ENCODE measurements around the gene SELENON. TPM values are rescaled to one million over a fixed set of nuclear protein-coding genes. Genes with fewer than 3 reads are reported as not detected.

The SELENON gene
- total and polyA plus RNA-seq, 2 experiments from 2014 or later, result 9.0 to 49.7 TPM

- Histone ChIP-seq H2AFZ (no peak overlapping the region), H4K20me1 (ENCODE audit: insufficient read depth) (no peaks in the 10 kb centered on the region), H3K4me3 (no peak overlapping the region), H3K9ac (no peak overlapping the region), H3K27ac (no peak overlapping the region), H3K27me3 (replicated peaks; ENCODE audit: insufficient read depth) (no peaks in the 10 kb centered on the region), H3K9me3 (ENCODE audit: low read depth) (no peaks in the 10 kb centered on the region), H3K79me2 (ENCODE audit: insufficient read depth) (peaks cover 8% of the 10 kb centered on the region; the same call in 1 of the 2 replicates), H3K4me1 (ENCODE audit: insufficient read depth) (no peaks in the 10 kb centered on the region), H3K36me3 (ENCODE audit: low read depth) (no peaks in the 10 kb centered on the region; the same call in 1 of the 2 replicates), H3F3A (ENCODE audit: insufficient read depth) (peaks cover 8% of the 10 kb centered on the region), H3K4me2 (ENCODE audit: unreplicated experiment) (no peak overlapping the region), H3K9me2 (ENCODE audit: insufficient read depth) (no peaks in the 10 kb centered on the region)
- in situ Hi-C loops (cut with MboI), result no loop called here
- no peak for TF ChIP-seq EZH2phosphoT487 (IDR thresholded peaks at IDR 0.05; ENCODE audit: insufficient read depth, low read depth)
- no peak for TF ChIP-seq EZH2 (IDR thresholded peaks at IDR 0.05; ENCODE audit: insufficient read depth, poor library complexity, severe bottlenecking)
- WGBS, 2 experiments (ENCODE audit: low coverage in 1 of 2, low lambda C conversion rate in 2 of 2, missing lambda C conversion rate in 2 of 2), result 98 to 99% methylated on average over 20 of the region's 20 CpGs
- no peak for DNase-seq
These were observed 62.9 kb downstream of the SELENON start for GRCh38 chr1:25862785-25863485.

DNA sequence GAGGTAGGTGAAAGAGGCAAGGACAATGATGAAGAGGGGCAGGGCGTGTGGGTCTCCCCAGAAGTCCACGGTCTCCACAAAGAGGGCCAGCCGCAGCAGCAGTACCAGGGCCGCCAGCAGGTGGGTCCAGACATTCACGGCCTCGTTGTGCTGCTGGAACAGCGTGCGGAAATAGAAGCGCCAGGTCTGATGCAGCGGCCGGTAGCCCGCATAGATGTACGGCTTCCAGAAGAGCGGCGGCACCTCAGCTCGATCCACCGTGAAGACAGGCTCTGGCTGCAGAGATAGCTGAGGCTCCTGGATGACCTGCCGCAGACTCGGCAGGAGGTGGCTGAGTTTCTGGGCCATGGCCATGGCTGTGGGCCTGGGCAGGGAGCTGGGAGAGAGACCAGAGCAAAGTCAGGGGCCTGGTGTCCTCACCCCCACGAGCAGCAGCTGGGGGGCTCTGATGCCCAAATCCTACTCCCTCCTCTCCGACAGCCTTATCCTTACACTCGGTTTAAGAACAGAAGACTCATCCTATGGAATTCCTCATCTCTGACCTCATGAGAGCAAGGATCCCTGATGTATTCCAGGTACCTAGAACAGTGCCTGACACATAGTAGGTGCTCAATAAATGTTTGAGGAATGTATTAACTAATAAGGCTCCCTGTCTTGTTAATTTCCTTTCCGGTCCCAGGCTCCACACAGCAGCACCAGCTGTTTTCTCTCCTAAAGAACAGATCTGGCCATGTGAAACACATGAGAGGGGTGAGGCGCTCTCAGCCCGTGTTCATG lies 63.7 kb downstream of the SELENON start:
- in situ Hi-C loops (cut with MboI), result no loop called here
- TF ChIP-seq EZH2 (IDR thresholded peaks at IDR 0.05; ENCODE audit: insufficient read depth, poor library complexity, severe bottlenecking) (no peak), EZH2phosphoT487 (IDR thresholded peaks at IDR 0.05; ENCODE audit: insufficient read depth, low read depth) (no peak)

GRCh38 chr1:25864434-25864833 lies 64.4 kb downstream of the SELENON start:
- WGBS, 2 experiments (ENCODE audit: low coverage in 1 of 2, low lambda C conversion rate in 2 of 2, missing lambda C conversion rate in 2 of 2), result 97 to 99% methylated on average over 3 of the region's 3 CpGs
- no peaks in the 10 kb centered on the region for H3K4me1 ChIP-seq (ENCODE audit: insufficient read depth)
- H3K4me3 ChIP-seq, result no peak overlapping the region

More for the DNA sequence above, 63.7 kb downstream of the SELENON start:
- H3K79me2 ChIP-seq (ENCODE audit: insufficient read depth), result peaks cover 2% of the 10 kb centered on the region; the same call in 1 of the 2 replicates
- H3K4me2 ChIP-seq (ENCODE audit: unreplicated experiment), result no peak overlapping the region
- H3K36me3 ChIP-seq (ENCODE audit: low read depth), result no peaks in the 10 kb centered on the region; the same call in 1 of the 2 replicates
- no peaks in the 10 kb centered on the region for H3K9me2 ChIP-seq (ENCODE audit: insufficient read depth)
- no peaks in the 10 kb centered on the region for H3K9me3 ChIP-seq (ENCODE audit: low read depth)
- no peak for DNase-seq
- H3K27ac ChIP-seq, result no peak overlapping the region
- no peak overlapping the region for H3K4me3 ChIP-seq
- H3K9ac ChIP-seq, result no peak overlapping the region
- H4K20me1 ChIP-seq (ENCODE audit: insufficient read depth), result no peaks in the 10 kb centered on the region
- no peaks in the 10 kb centered on the region for H3K27me3 ChIP-seq (replicated peaks; ENCODE audit: insufficient read depth)
- no peak overlapping the region for H2AFZ ChIP-seq
- peaks cover 8% of the 10 kb centered on the region for H3F3A ChIP-seq (ENCODE audit: insufficient read depth)
- 92 to 93% methylated on average over 24 to 25 of the region's 25 CpGs for WGBS, 2 experiments (ENCODE audit: low coverage in 1 of 2, low lambda C conversion rate in 2 of 2, missing lambda C conversion rate in 2 of 2)
- H3K4me1 ChIP-seq (ENCODE audit: insufficient read depth), result no peaks in the 10 kb centered on the region

GRCh38 chr1:25866288-25866687 lies 66.3 kb downstream of the SELENON start:
- H3K4me1 ChIP-seq (ENCODE audit: insufficient read depth), result no peaks in the 10 kb centered on the region
- no peaks in the 10 kb centered on the region for H3F3A ChIP-seq (ENCODE audit: insufficient read depth)
- no peak for DNase-seq
- no peaks in the 10 kb centered on the region for H3K27me3 ChIP-seq (replicated peaks; ENCODE audit: insufficient read depth)
- in situ Hi-C loops (cut with MboI), result no loop called here
- peaks cover 3% of the 10 kb centered on the region; the same call in 1 of the 2 replicates for H3K36me3 ChIP-seq (ENCODE audit: low read depth)
- no peak overlapping the region for H3K9ac ChIP-seq
- 75 to 77% methylated on average over 1 of the region's 1 CpG for WGBS, 2 experiments (ENCODE audit: low coverage in 1 of 2, low lambda C conversion rate in 2 of 2, missing lambda C conversion rate in 2 of 2)
- peaks cover 1% of the 10 kb centered on the region; the same call in 1 of the 2 replicates for H3K79me2 ChIP-seq (ENCODE audit: insufficient read depth)
- no peak overlapping the region for H2AFZ ChIP-seq
- no peak overlapping the region for H3K27ac ChIP-seq
- no peak overlapping the region for H3K4me3 ChIP-seq
- no peaks in the 10 kb centered on the region for H3K9me2 ChIP-seq (ENCODE audit: insufficient read depth)
- TF ChIP-seq EZH2phosphoT487 (IDR thresholded peaks at IDR 0.05; ENCODE audit: insufficient read depth, low read depth), result no peak
- TF ChIP-seq EZH2 (IDR thresholded peaks at IDR 0.05; ENCODE audit: insufficient read depth, poor library complexity, severe bottlenecking), result no peak
- H3K9me3 ChIP-seq (ENCODE audit: low read depth), result no peaks in the 10 kb centered on the region
- no peaks in the 10 kb centered on the region for H4K20me1 ChIP-seq (ENCODE audit: insufficient read depth)
- no peak overlapping the region for H3K4me2 ChIP-seq (ENCODE audit: unreplicated experiment)

More at GRCh38 chr1:25864434-25864833, 64.4 kb downstream of the SELENON start:
- Histone ChIP-seq H3K79me2 (ENCODE audit: insufficient read depth) (no peaks in the 10 kb centered on the region), H3K27ac (no peak overlapping the region), H2AFZ (no peak overlapping the region), H3K27me3 (replicated peaks; ENCODE audit: insufficient read depth) (no peaks in the 10 kb centered on the region), H4K20me1 (ENCODE audit: insufficient read depth) (no peaks in the 10 kb centered on the region), H3K9me3 (ENCODE audit: low read depth) (no peaks in the 10 kb centered on the region), H3F3A (ENCODE audit: insufficient read depth) (peaks cover 8% of the 10 kb centered on the region), H3K36me3 (ENCODE audit: low read depth) (no peaks in the 10 kb centered on the region; the same call in 1 of the 2 replicates), H3K9ac (no peak overlapping the region), H3K4me2 (ENCODE audit: unreplicated experiment) (no peak overlapping the region), H3K9me2 (ENCODE audit: insufficient read depth) (no peaks in the 10 kb centered on the region)
- no peak for DNase-seq
- no peak for TF ChIP-seq EZH2phosphoT487 (IDR thresholded peaks at IDR 0.05; ENCODE audit: insufficient read depth, low read depth)
- TF ChIP-seq EZH2 (IDR thresholded peaks at IDR 0.05; ENCODE audit: insufficient read depth, poor library complexity, severe bottlenecking), result no peak
- in situ Hi-C loops (cut with MboI), result no loop called here

All from GM23248 (cell line).